GM18505 (cell line): ENCODE data around the gene PANX2.
A peak's percentile ranks its signal among the peaks of the same experiment; 100 is the strongest.
"Not testable (repeated sequence)": the region's sequence is repeated elsewhere in the genome, so short reads cannot be mapped to it uniquely, and the experiment has no call there.

Source experiments
- ATAC-seq: cut with Tn5 transposase; IDR thresholded peaks from one replicate; pipeline ENCODE4 v1.9.1; 2021; ENCODE audit not compliant: unreplicated experiment
- POLR2A ChIP-seq: IDR thresholded peaks from 4 replicates; pipeline ENCODE4 v1.6.1; 2011; ENCODE audit warnings: borderline replicate concordance; ENCODE audit not compliant: insufficient read depth, insufficient read length; ENCODE audit errors: extremely low read depth

PANX2 gene

GRCh38 chr22:50198624-50199017 lies 28.1 kb downstream of the PANX2 start:
- ATAC-seq = no peak
- no peak for TF ChIP-seq POLR2A

DNA sequence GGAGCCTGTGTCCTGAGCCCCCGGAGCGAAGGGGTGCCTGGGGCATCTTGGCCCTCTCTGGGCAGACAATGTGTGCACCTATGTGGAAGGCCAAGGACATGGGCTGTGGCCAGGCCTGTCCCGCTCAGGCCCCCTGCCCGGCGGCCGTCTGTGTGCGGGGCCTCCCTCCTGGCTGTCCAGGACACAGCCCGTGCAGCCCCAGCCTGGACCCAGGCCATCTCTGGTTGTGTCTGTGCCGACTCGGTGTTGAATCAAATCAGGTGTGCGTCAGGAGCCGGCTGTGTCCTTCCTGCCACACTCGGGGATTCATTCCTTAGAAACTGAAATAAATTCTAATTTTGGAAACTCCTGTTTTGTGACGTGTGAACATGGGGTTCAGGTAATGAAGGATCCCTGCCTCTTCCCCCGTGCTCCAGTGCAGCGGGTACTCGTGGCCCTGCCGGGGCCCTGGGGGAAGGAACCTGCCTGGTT lies 28.8 kb downstream of the PANX2 start:
- no peak for TF ChIP-seq POLR2A
- ATAC-seq = no peak

DNA sequence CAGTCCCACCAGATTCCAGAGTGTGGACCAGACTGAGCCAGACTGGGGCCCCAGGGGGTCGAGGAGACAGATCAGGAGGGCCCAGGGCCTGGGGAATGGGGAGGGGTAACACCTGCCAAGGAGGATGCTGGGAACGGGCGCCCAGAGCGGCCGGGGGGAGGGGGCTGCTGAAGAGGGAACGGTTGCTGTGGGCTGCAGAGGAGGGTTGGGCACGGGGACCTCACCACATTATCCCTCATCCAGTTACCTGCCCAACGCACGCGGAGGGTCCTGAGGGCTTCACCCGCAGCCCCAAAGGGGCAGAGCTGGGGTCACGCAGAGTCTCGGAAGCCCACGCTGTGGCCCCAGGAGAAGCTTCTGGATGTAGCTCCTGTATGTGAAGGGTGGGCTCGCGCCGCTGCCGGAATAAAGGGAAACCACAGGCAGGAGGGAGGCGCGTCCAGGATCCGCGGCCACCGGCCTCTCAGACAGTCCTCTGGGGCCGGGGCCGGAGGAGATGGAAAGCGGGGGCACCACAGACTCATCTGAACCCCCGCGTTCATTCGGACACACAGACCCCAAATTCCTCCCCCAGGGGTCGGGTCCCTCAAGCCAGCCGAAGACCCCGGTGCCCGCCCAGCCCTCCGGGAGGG lies 29.4 kb downstream of the PANX2 start:
- ATAC-seq = no peak

GRCh38 chr22:50200461-50201190 lies 30.1 kb downstream of the PANX2 start, which contains the start of gene SELENOO:
TSS of gene SELENOO (plus strand) at chr22:50201011. CDS start at chr22:50201037, 26 bp downstream.
- peak; percentile 66 for TF ChIP-seq POLR2A
- ATAC-seq = peak; percentile 62

More for the DNA sequence above, 29.4 kb downstream of the PANX2 start:
- peak; percentile 40 for TF ChIP-seq POLR2A

DNA sequence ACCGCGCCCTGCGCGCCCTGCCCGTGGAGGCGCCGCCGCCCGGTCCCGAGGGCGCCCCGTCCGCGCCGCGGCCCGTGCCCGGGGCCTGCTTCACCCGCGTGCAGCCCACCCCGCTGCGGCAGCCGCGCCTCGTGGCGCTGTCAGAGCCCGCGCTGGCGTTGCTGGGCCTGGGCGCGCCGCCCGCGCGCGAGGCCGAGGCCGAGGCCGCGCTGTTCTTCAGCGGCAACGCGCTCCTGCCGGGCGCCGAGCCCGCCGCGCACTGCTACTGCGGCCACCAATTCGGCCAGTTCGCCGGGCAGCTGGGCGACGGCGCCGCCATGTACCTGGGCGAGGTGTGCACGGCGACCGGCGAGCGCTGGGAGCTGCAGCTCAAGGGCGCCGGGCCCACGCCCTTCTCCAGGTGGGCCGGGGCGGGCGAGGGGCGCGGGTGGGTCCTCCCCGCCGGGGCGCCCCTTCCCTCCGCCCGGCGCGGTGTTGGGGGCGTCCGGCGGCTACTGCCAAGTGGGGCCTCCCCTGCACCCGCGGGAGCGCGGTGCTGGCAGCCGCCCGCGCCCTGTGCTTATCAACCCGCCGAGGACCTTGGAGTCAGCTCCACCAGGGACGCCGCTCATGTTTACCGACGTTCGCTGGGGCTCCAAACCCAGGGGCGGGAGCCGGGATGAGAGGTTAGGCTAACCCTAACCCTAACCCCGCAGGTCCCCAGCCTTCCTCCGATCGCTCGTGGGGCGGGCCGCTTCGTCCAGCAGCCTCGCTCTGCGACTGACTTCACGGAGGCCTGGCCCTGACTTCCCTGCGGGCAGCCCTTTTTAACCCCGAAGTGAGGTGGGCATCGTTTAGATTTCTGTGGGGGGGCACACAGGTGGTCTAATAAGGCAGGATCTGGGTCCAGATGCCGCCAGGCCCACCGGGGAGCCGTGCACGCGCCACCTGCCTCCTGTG lies 30.9 kb downstream of the PANX2 start:
- no peak for TF ChIP-seq POLR2A
- ATAC-seq = peak; percentile 28

GRCh38 chr22:50202130-50202666 lies 31.7 kb downstream of the PANX2 start:
- TF ChIP-seq POLR2A = peak; percentile 20
- ATAC-seq = no peak

- no peak for ATAC-seq
- TF ChIP-seq POLR2A = no peak
Observed at GRCh38 chr22:50203288-50203687, 32.8 kb downstream of the PANX2 start.

- TF ChIP-seq POLR2A = no peak
- ATAC-seq = no peak
Observed at GRCh38 chr22:50204571-50204970, 34.0 kb downstream of the PANX2 start.

GRCh38 chr22:50204998-50205397 lies 34.5 kb downstream of the PANX2 start:
- not testable (repeated sequence) for ATAC-seq

DNA sequence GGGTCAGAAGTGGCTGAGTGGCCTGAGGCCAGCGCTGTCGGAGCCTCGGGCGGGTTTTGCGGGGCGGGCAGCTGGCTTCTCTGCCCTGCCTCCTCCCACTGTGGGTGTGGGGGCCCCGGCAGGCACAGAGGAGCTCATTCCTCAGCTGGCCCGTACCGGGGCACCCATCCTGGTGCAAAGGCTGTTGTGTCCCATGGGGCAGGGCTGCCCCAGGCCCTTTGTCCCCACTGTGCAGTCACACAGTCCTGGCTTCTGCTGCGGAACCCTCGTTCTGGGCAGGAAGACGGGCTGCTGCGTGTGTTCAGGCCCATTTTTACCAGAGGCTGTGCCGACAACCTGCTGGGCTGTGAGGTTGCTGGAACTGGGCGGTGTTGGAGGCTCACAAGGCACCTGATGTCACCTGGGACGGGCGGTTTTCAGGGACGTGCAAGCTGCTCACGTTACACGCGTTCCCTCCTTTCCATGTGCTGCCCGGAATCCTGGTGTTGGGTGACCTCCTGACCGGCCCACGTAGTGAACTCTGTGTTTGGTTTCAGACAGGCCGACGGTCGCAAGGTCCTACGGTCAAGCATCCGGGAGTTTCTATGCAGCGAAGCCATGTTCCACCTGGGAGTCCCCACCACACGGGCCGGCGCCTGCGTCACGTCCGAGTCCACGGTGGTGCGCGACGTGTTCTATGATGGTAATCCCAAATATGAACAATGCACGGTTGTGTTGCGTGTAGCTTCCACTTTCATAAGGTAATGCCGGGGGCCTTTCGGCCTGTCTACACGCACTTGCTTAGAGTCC lies 35.4 kb downstream of the PANX2 start:
- no peak for TF ChIP-seq POLR2A
- ATAC-seq = no peak

DNA sequence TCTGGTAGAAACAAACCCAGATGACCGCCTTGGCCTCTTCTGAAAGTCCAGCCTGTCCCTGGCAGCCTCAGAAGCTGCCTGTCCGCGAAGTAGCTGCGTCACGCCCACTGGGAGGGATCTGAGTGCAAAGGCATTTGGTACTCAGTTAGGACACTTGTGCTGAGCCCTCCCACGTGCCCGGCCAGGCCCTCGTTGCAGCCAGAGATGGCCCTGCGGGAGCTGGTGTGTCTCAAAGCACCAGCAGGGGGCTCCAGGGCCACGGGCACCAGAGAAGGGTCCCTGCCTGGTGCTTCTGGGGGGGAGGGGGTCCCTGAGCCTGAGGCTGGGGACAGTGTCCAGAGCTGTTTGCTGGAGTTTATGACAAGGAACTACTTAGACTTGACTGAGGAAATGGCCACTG lies 36.1 kb downstream of the PANX2 start:
- TF ChIP-seq POLR2A = no peak
- ATAC-seq = no peak

- no peak for ATAC-seq
- no peak for TF ChIP-seq POLR2A
Observed at GRCh38 chr22:50207383-50208140, 37.0 kb downstream of the PANX2 start.
